Gastrocnemius medialis (tissue), 4 donors: Measurements from ENCODE around the gene LTB4R2. TPM values are rescaled to one million over a fixed set of nuclear protein-coding genes. Genes with fewer than 3 reads are reported as not detected.

ENCODE experiments used
- ATAC-seq, 2 donors: fragments of 150-250 bp; one replicate each; pipeline ENCODE4 v1.9.1; 2016
- DNase-seq, 2 donors: peaks; one replicate each; pipeline ENCODE4 v3.0.0-alpha.2; 2019
- H3K27ac ChIP-seq, 4 donors: fragments of 200-600 bp; sonication (generic); 1 replicate in 1 of 4; 2 replicates in 3 of 4; pipeline ENCODE4 v1.5.1; 2016 to 2018; ENCODE audit warnings: mild to moderate bottlenecking in 2 of 4, moderate library complexity in 1 of 4
- H3K27me3 ChIP-seq, 3 donors: fragments of 200-600 bp; sonication (generic) in 2 of 3; 1 replicate in 1 of 3; 2 replicates in 2 of 3; pipeline versions ENCODE4 v1.5.1 to v1.6.0; 2016 to 2019; ENCODE audit warnings: mild to moderate bottlenecking in 1 of 3, moderate library complexity in 1 of 3
- H3K36me3 ChIP-seq, 2 donors: fragments of 200-600 bp; sonication (generic) in 1 of 2; one replicate each; pipeline ENCODE4 v1.5.1; 2017 to 2018
- H3K4me1 ChIP-seq, 2 donors: fragments of 200-600 bp; sonication (generic) in 1 of 2; one replicate each; pipeline ENCODE4 v1.5.1; 2016 to 2017; ENCODE audit warnings: mild to moderate bottlenecking in 2 of 2
- H3K4me3 ChIP-seq, 4 donors: fragments of 200-600 bp; sonication (generic) in 3 of 4; 1 replicate in 1 of 4; 2 replicates in 3 of 4; pipeline ENCODE4 v1.5.1; 2016 to 2019; ENCODE audit warnings: mild to moderate bottlenecking in 2 of 4
- H3K9me3 ChIP-seq, 3 donors: fragments of 200-600 bp; sonication (generic) in 2 of 3; 1 replicate in 1 of 3; 2 replicates in 2 of 3; pipeline ENCODE4 v1.5.1; 2016 to 2019
- POLR2A ChIP-seq, 2 donors: fragments of 450-650 bp; IDR thresholded peaks; one replicate each; pipeline ENCODE4 v1.6.1; 2017; ENCODE audit warnings: antibody characterized with exemption in 2 of 2, mild to moderate bottlenecking in 2 of 2, moderate library complexity in 2 of 2
- in situ Hi-C, 4 donors: fragments of 200-750 bp; cut with MboI; loops; one replicate each; pipeline versions ENCODE4 v1.15.0 to v1.8.0; 2017; ENCODE audit warnings: low sequenced_read_pairs in 4 of 4
- intact Hi-C: fragments of 100-400 bp; cut with DNase I; formaldehyde crosslinking; loops from one replicate; pipeline ENCODE4 v1.15.1; 2023; ENCODE audit warnings: low total_unique reads
- total RNA-seq, 4 donors: library from RNA; depleted of rRNA; stranded (reverse); fragments of >200 nt; gene quantifications; one replicate each; pipeline versions ENCODE4 v1.1.0 to v1.2.3, GENCODE V29; 2016
- TF ChIP-seq, protein P1 (sequence below), 5 experiments: fragments of 450-650 bp in 3 of 5; fragments of 200-600 bp in 2 of 5; sonication (generic) in 2 of 5; IDR thresholded peaks in 4 of 5; conservative IDR thresholded peaks in 1 of 5; 1 replicate in 4 of 5; 2 replicates in 1 of 5; pipeline ENCODE4 v1.5.1; 2016 to 2019; ENCODE audit warnings: antibody characterized with exemption in 5 of 5, mild to moderate bottlenecking in 3 of 5, moderate library complexity in 3 of 5

LTB4R2 gene
- total RNA-seq, 4 donors from 2014 or later = 0.39 to 3.3 (median 2.0) TPM

DNA sequence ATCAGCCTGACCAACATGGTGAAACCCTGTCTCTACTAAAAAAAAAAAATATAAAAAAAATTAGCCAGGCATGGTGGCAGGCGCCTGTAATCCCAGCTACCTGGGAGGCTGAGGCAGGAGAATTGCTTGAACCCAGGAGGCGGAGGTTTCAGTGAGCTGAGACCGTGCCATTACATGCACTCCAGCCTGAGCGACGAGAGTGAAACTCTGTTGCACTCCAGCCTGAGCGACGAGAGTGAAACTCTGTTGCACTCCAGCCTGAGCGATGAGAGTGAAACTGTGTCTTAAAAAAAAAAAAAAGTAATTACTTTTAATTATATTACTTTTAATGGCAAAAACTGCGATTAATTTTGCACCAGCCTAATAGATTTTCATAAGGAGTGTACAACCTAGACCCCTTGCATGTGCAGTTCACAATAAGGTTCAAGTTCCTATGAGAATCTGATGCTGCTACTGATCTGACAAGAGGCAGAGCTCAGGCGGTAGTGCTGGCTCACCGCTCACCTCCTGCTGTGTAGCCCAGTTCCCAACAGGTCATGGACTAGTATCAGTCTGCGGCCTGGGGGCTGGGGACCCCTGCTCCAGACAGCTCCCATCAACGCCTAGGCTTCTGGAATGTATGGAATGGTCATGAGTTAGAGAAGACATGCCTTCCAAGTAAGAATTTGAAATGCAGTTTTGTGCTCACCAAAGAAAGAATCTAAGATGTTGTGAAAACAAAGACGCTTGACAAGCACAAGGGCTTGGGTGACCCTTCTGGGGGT, 11.5 kb downstream of the LTB4R2 start:
- Histone ChIP-seq H3K27ac (no peak overlapping the region), H3K36me3 (no peaks in the 10 kb centered on the region), H3K27me3 (peaks cover 11 to 31% (median 20%) of the 10 kb centered on the region in 3 donors), H3K9me3 (no peaks in the 10 kb centered on the region), H3K4me3 (no peak overlapping the region), H3K4me1 (peaks cover 0 to 2% of the 10 kb centered on the region in 2 donors)
- no peak for DNase-seq
- ATAC-seq = no peak
- no peak for TF ChIP-seq POLR2A (IDR thresholded peaks at IDR 0.05)
- TF ChIP-seq, protein P1, sequence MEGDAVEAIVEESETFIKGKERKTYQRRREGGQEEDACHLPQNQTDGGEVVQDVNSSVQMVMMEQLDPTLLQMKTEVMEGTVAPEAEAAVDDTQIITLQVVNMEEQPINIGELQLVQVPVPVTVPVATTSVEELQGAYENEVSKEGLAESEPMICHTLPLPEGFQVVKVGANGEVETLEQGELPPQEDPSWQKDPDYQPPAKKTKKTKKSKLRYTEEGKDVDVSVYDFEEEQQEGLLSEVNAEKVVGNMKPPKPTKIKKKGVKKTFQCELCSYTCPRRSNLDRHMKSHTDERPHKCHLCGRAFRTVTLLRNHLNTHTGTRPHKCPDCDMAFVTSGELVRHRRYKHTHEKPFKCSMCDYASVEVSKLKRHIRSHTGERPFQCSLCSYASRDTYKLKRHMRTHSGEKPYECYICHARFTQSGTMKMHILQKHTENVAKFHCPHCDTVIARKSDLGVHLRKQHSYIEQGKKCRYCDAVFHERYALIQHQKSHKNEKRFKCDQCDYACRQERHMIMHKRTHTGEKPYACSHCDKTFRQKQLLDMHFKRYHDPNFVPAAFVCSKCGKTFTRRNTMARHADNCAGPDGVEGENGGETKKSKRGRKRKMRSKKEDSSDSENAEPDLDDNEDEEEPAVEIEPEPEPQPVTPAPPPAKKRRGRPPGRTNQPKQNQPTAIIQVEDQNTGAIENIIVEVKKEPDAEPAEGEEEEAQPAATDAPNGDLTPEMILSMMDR (IDR thresholded peaks at IDR 0.05 in 4 of 5, conservative IDR thresholded peaks at IDR 0.05 in 1 of 5) = no peak
- intact Hi-C loops (no loop called here), in situ Hi-C loops (no loop called here)

DNA sequence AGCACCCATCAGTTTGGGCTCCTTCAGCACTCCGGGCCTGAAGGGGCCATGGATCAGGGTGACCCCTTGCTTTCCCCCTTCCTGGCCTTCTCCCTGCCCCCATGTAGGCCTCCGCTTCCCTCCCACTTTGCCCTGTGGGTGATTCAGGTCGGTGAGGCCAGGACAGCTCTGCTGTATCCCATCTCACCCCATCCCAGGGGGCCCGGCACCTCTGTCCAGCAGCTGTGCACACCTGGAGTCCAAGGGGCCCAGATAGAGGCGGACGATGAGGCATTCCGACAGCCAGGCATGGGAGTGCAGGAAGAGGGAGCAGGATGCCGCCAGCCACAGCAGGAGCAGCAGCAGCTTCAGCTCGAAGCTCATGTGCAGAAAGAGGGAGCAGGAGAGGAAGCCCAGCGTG, 12.7 kb downstream of the LTB4R2 start:
- Histone ChIP-seq H3K36me3 (no peaks in the 10 kb centered on the region), H3K9me3 (no peaks in the 10 kb centered on the region), H3K4me3 (no peak overlapping the region), H3K4me1 (no peaks in the 10 kb centered on the region), H3K27me3 (peaks cover 8 to 18% (median 8%) of the 10 kb centered on the region in 3 donors), H3K27ac (no peak overlapping the region)
- DNase-seq (no peak), ATAC-seq (no peak)
- TF ChIP-seq POLR2A (IDR thresholded peaks at IDR 0.05) = no peak
- TF ChIP-seq, protein P1 (IDR thresholded peaks at IDR 0.05 in 4 of 5, conservative IDR thresholded peaks at IDR 0.05 in 1 of 5) = no peak
- intact Hi-C loops = no loop called here
- in situ Hi-C loops = no loop called here

DNA sequence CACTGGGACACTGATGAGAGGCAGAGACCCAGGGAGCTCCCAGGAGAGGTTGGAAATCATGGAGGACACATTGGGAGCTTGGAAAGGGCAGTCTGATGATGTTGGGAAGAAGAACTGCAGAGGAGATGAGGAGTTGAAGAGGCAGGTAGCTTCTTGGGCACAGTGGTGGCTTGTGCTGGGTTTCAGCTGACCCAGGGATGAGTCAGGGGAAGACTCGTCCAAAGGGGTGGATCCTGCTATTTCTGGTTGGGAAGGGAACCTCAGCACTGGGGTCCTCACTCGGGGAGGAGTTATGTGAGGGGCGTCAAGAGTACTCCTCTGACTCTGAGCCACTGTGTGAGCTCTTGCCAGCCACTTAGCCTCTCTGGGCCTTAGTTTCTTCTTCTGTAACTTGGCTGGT, 13.4 kb downstream of the LTB4R2 start:
- no peak for DNase-seq
- H3K4me3 ChIP-seq = no peak overlapping the region
- in situ Hi-C loops (no loop called here), intact Hi-C loops (no loop called here)
- no peak overlapping the region for H3K27ac ChIP-seq
- no peaks in the 10 kb centered on the region for H3K36me3 ChIP-seq
- no peak for ATAC-seq
- no peaks in the 10 kb centered on the region for H3K9me3 ChIP-seq
- no peak for TF ChIP-seq POLR2A (IDR thresholded peaks at IDR 0.05)
- TF ChIP-seq, protein P1 (IDR thresholded peaks at IDR 0.05 in 4 of 5, conservative IDR thresholded peaks at IDR 0.05 in 1 of 5) = no peak
- H3K4me1 ChIP-seq = no peaks in the 10 kb centered on the region
- peaks cover 4 to 11% (median 8%) of the 10 kb centered on the region in 3 donors for H3K27me3 ChIP-seq

DNA sequence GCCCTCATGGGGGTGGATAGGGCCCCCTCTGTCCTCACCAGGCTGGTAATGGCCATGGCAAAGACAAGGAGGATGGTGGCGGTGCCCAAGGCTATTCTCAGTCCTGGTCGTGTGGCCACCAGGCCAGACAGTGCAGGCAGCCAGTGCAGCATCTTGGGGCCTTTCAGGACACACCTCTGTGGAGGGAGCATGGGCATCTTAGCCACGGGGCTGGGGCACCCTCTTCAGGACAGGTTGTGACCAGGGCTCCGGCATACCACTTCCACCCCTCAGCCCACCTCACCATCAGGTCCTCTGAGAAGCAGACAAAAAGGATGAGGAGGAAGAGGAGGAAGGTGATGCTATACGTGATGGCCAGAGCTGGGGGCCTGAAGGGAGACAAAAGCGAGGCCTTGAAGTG, 14.1 kb downstream of the LTB4R2 start:
- H3K4me3 ChIP-seq = no peak overlapping the region
- no peaks in the 10 kb centered on the region for H3K9me3 ChIP-seq
- in situ Hi-C loops (no loop called here), intact Hi-C loops (no loop called here)
- TF ChIP-seq, protein P1 (IDR thresholded peaks at IDR 0.05 in 4 of 5, conservative IDR thresholded peaks at IDR 0.05 in 1 of 5) = no peak
- TF ChIP-seq POLR2A (IDR thresholded peaks at IDR 0.05) = no peak
- H3K36me3 ChIP-seq = no peaks in the 10 kb centered on the region
- H3K27me3 ChIP-seq = peaks cover 2 to 5% (median 4%) of the 10 kb centered on the region in 3 donors
- H3K4me1 ChIP-seq = no peaks in the 10 kb centered on the region
- H3K27ac ChIP-seq = no peak overlapping the region
- no peak for ATAC-seq
- DNase-seq = no peak
